ENCODE measurements around the gene HYDIN. TPM values are rescaled to one million over a fixed set of nuclear protein-coding genes. Genes with fewer than 3 reads are reported as not detected.

HYDIN gene
- total and polyA plus RNA-seq, 4 donors, result 0.14 to 3.0 (median 0.60) TPM

DNA sequence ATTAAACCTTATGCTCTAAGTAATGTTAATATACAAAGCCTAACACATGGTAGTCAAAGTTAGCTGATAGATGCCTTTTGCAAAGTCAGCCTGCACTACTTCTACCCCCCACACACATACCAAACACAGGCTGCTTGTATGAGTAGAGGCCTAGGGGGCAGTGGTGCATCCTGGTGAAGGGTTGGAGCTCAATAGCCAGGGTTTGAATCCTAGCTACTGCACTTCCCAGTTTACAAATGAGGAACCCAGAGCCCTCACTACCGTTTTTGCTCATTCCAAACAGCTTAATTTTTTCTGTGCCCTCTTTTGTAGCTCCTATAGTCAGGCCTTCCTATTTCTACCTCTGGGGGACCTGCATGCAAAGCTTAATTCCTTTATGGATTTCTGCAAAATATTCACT lies 18.9 kb upstream of the HYDIN start:
- Histone ChIP-seq H3K27me3 (ENCODE audit: control insufficient read depth in 4 of 4, insufficient read depth in 4 of 4, low read length in 3 of 4) (no peaks in the 10 kb centered on the region), H3K36me3 (ENCODE audit: control insufficient read depth in 4 of 4, insufficient read depth in 3 of 4, low read depth in 1 of 4, low read length in 3 of 4) (no peaks in the 10 kb centered on the region), H3K27ac (ENCODE audit: low read depth in 1 of 2, low read length in 2 of 2) (no peak overlapping the region), H3K9ac (ENCODE audit: low read depth in 1 of 2, low read length in 2 of 2) (no peak overlapping the region), H3K4me1 (ENCODE audit: control insufficient read depth in 4 of 4, insufficient read depth in 4 of 4, low read length in 3 of 4) (no peaks in the 10 kb centered on the region), H3K9me3 (ENCODE audit: control insufficient read depth in 4 of 4, low read length in 3 of 4) (no peaks in the 10 kb centered on the region), H3K4me3 (ENCODE audit: low read depth in 1 of 3, low read length in 3 of 3) (no peak overlapping the region)
- TF ChIP-seq JUND (IDR thresholded peaks at IDR 0.05), result no peak
- TF ChIP-seq HNF4A (conservative IDR thresholded peaks at IDR 0.05), result no peak
- no peak for TF ChIP-seq ATF3 (IDR thresholded peaks at IDR 0.05)
- TF ChIP-seq GABPA (IDR thresholded peaks at IDR 0.05 in 1 of 2, conservative IDR thresholded peaks at IDR 0.05 in 1 of 2), result no peak
- no peak for TF ChIP-seq MAX (IDR thresholded peaks at IDR 0.05)
- TF ChIP-seq RAD21 (IDR thresholded peaks at IDR 0.05), result no peak
- TF ChIP-seq YY1 (IDR thresholded peaks at IDR 0.05), result no peak
- TF ChIP-seq, protein P1, sequence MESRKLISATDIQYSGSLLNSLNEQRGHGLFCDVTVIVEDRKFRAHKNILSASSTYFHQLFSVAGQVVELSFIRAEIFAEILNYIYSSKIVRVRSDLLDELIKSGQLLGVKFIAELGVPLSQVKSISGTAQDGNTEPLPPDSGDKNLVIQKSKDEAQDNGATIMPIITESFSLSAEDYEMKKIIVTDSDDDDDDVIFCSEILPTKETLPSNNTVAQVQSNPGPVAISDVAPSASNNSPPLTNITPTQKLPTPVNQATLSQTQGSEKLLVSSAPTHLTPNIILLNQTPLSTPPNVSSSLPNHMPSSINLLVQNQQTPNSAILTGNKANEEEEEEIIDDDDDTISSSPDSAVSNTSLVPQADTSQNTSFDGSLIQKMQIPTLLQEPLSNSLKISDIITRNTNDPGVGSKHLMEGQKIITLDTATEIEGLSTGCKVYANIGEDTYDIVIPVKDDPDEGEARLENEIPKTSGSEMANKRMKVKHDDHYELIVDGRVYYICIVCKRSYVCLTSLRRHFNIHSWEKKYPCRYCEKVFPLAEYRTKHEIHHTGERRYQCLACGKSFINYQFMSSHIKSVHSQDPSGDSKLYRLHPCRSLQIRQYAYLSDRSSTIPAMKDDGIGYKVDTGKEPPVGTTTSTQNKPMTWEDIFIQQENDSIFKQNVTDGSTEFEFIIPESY (IDR thresholded peaks at IDR 0.05), result no peak
- TF ChIP-seq FOXA2 (IDR thresholded peaks at IDR 0.05), result no peak
- TF ChIP-seq FOXA1 (IDR thresholded peaks at IDR 0.05), result no peak
- no peak for TF ChIP-seq NR2F2 (IDR thresholded peaks at IDR 0.05)
- TF ChIP-seq, protein P2, sequence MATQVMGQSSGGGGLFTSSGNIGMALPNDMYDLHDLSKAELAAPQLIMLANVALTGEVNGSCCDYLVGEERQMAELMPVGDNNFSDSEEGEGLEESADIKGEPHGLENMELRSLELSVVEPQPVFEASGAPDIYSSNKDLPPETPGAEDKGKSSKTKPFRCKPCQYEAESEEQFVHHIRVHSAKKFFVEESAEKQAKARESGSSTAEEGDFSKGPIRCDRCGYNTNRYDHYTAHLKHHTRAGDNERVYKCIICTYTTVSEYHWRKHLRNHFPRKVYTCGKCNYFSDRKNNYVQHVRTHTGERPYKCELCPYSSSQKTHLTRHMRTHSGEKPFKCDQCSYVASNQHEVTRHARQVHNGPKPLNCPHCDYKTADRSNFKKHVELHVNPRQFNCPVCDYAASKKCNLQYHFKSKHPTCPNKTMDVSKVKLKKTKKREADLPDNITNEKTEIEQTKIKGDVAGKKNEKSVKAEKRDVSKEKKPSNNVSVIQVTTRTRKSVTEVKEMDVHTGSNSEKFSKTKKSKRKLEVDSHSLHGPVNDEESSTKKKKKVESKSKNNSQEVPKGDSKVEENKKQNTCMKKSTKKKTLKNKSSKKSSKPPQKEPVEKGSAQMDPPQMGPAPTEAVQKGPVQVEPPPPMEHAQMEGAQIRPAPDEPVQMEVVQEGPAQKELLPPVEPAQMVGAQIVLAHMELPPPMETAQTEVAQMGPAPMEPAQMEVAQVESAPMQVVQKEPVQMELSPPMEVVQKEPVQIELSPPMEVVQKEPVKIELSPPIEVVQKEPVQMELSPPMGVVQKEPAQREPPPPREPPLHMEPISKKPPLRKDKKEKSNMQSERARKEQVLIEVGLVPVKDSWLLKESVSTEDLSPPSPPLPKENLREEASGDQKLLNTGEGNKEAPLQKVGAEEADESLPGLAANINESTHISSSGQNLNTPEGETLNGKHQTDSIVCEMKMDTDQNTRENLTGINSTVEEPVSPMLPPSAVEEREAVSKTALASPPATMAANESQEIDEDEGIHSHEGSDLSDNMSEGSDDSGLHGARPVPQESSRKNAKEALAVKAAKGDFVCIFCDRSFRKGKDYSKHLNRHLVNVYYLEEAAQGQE (IDR thresholded peaks at IDR 0.05), result no peak
- no peak for TF ChIP-seq HNF4G (IDR thresholded peaks at IDR 0.05)
- no peak for TF ChIP-seq RXRA (IDR thresholded peaks at IDR 0.05)
- no peak for TF ChIP-seq SP1 (IDR thresholded peaks at IDR 0.05)
- TF ChIP-seq, protein P3, sequence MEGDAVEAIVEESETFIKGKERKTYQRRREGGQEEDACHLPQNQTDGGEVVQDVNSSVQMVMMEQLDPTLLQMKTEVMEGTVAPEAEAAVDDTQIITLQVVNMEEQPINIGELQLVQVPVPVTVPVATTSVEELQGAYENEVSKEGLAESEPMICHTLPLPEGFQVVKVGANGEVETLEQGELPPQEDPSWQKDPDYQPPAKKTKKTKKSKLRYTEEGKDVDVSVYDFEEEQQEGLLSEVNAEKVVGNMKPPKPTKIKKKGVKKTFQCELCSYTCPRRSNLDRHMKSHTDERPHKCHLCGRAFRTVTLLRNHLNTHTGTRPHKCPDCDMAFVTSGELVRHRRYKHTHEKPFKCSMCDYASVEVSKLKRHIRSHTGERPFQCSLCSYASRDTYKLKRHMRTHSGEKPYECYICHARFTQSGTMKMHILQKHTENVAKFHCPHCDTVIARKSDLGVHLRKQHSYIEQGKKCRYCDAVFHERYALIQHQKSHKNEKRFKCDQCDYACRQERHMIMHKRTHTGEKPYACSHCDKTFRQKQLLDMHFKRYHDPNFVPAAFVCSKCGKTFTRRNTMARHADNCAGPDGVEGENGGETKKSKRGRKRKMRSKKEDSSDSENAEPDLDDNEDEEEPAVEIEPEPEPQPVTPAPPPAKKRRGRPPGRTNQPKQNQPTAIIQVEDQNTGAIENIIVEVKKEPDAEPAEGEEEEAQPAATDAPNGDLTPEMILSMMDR (IDR thresholded peaks at IDR 0.05; ENCODE audit: low read depth, low read length, missing input control), result no peak
- no peak for TF ChIP-seq TAF1 (conservative IDR thresholded peaks at IDR 0.05)
- TF ChIP-seq EGR1 (IDR thresholded peaks at IDR 0.05; ENCODE audit: low read depth in 2 of 2), result no peak
- DNase-seq (ENCODE audit: low spot score), result no peak
- 38% methylated on average over 1 of the region's 1 CpG for WGBS

Data from liver (tissue), 9 donors.